GM12878 (cell line): ENCODE measurements around the gene PSMB8. TPM values are rescaled to one million over a fixed set of nuclear protein-coding genes. Genes with fewer than 3 reads are reported as not detected.

Experiments used
- ATAC-seq: fragments of 200-7000 bp; cut with Tn5 transposase; 3 replicates; pipeline ENCODE4 v1.9.1; 2020; ENCODE audit warnings: mild to moderate bottlenecking, moderate library complexity
- BruUV-seq: library from RNA; stranded (reverse); fragments of 400-500 nt; replicated peaks from 2 replicates; lab custom pipeline; 2021; lab: Mats Ljungman, UMichigan
- CTCF ChIA-PET: fragments of 300-600 bp; sonication (Branson Sonifier 250); formaldehyde crosslinking; extraction: SDS; loops from one replicate; lab custom pipeline; 2021; ENCODE audit warnings: inconsistent platforms; lab: Yijun Ruan, JAX
- POLR2A ChIA-PET: fragments of 350-600 bp; formaldehyde crosslinking; extraction: SDS; loops from one replicate; lab custom pipeline; 2021; ENCODE audit warnings: inconsistent platforms; lab: Charles Lee
- RAD21 ChIA-PET: fragments of 300-600 bp; sonication (Branson Sonifier 250); formaldehyde crosslinking; loops from one replicate; lab custom pipeline; 2023; ENCODE audit warnings: antibody characterized with exemption; ENCODE audit not compliant: unreplicated experiment; lab: Charles Lee
- SMC1A ChIA-PET: fragments of 300-600 bp; sonication (Branson Sonifier 250); formaldehyde crosslinking; loops from one replicate; lab custom pipeline; 2023; ENCODE audit not compliant: unreplicated experiment, uncharacterized antibody; lab: Charles Lee
- DNase-seq: peaks from one replicate; pipeline ENCODE4 v3.0.0-alpha.2; 2011; ENCODE audit warnings: low read depth, low spot score
- FAIRE-seq: peaks from 3 replicates; lab custom pipeline; 2011; peaks lifted over from hg19 to GRCh38; lab: Jason Lieb, UNC
- H2AFZ ChIP-seq: 2 replicates; pipeline ENCODE4 v1.6.0; 2011; ENCODE audit warnings: low read depth, low read length, control low read depth; ENCODE audit not compliant: control insufficient read depth
- H3K27ac ChIP-seq: 2 replicates; pipeline ENCODE4 v1.5.1; 2011; ENCODE audit warnings: control low read depth; ENCODE audit not compliant: control insufficient read depth, insufficient read depth
- H3K27me3 ChIP-seq, 2 experiments: replicated peaks in 1 of 2; 2 replicates each; pipeline versions ENCODE4 v1.6.0 to v1.6.1; 2011; ENCODE audit warnings: low read length in 1 of 2; ENCODE audit not compliant: control insufficient read depth in 2 of 2, insufficient read depth in 2 of 2
- H3K36me3 ChIP-seq, 2 experiments: 2 replicates each; pipeline ENCODE4 v1.5.1; 2011; ENCODE audit warnings: low read length in 1 of 2; ENCODE audit not compliant: control insufficient read depth in 2 of 2, insufficient read depth in 2 of 2
- H3K4me1 ChIP-seq: 2 replicates; pipeline ENCODE4 v1.6.1; 2011; ENCODE audit warnings: mild to moderate bottlenecking, low read length, moderate library complexity, mixed read lengths; ENCODE audit not compliant: control insufficient read depth, insufficient read depth
- H3K4me2 ChIP-seq: 2 replicates; pipeline ENCODE4 v1.6.0; 2011; ENCODE audit warnings: control low read depth; ENCODE audit not compliant: control insufficient read depth, insufficient read depth
- H3K4me3 ChIP-seq: fragments of 200-600 bp; sonication (generic); 2 replicates; pipeline ENCODE4 v1.5.1; 2016
- H3K79me2 ChIP-seq: 2 replicates; pipeline ENCODE4 v1.6.0; 2011; ENCODE audit warnings: low read length; ENCODE audit not compliant: control insufficient read depth, insufficient read depth
- H3K9ac ChIP-seq: 2 replicates; pipeline ENCODE4 v1.8.0; 2011; ENCODE audit warnings: low read length, control low read depth, mixed read lengths; ENCODE audit not compliant: control insufficient read depth, insufficient read depth
- H3K9me3 ChIP-seq: replicated peaks from 3 replicates; pipeline ENCODE4 v1.5.1; 2011; ENCODE audit warnings: mild to moderate bottlenecking, low read length; ENCODE audit not compliant: control insufficient read depth, insufficient read depth
- H4K20me1 ChIP-seq: 2 replicates; pipeline ENCODE4 v1.6.0; 2011; ENCODE audit not compliant: control insufficient read depth, insufficient read depth
- CEBPB ChIP-seq, 2 experiments: fragments of 150-350 bp in 1 of 2; IDR thresholded peaks; 2 replicates each; pipeline ENCODE4 v1.6.1; 2012 to 2014; ENCODE audit warnings: low read depth in 2 of 2, low read length in 2 of 2, borderline replicate concordance in 1 of 2, inconsistent platforms in 1 of 2
- E4F1 ChIP-seq: fragments of 450-650 bp; IDR thresholded peaks from 2 replicates; pipeline ENCODE4 v1.6.1; 2018; ENCODE audit warnings: borderline replicate concordance, mild to moderate bottlenecking; ENCODE audit not compliant: partially characterized antibody
- ESRRA ChIP-seq: IDR thresholded peaks from 2 replicates; pipeline ENCODE4 v1.6.1; 2012; ENCODE audit warnings: mild to moderate bottlenecking, low read length, improper control_type of control experiment
- FOXK2 ChIP-seq: fragments of 450-650 bp; IDR thresholded peaks from 2 replicates; pipeline ENCODE4 v1.6.1; 2017; ENCODE audit warnings: mild to moderate bottlenecking, moderate library complexity
- HDAC6 ChIP-seq: fragments of 200-600 bp; sonication (generic); IDR thresholded peaks from one replicate; pipeline ENCODE4 v1.8.0; 2017; ENCODE audit warnings: antibody characterized with exemption; ENCODE audit not compliant: unreplicated experiment
- KAT2A ChIP-seq: conservative IDR thresholded peaks from 2 replicates; pipeline ENCODE4 v1.6.1; 2011; ENCODE audit warnings: low read depth, low read length; ENCODE audit not compliant: control insufficient read depth
- NFXL1 ChIP-seq: fragments of 450-650 bp; IDR thresholded peaks from 2 replicates; pipeline ENCODE4 v1.6.1; 2017; ENCODE audit warnings: antibody characterized with exemption, mild to moderate bottlenecking, borderline replicate concordance
- PBX3 ChIP-seq: IDR thresholded peaks from 2 replicates; pipeline ENCODE4 v1.6.1; 2011; ENCODE audit warnings: mild to moderate bottlenecking, low read depth, low read length, moderate library complexity; ENCODE audit not compliant: insufficient replicate concordance
- POLR2AphosphoS2 ChIP-seq: IDR thresholded peaks from 2 replicates; pipeline ENCODE4 v1.6.1; 2011; ENCODE audit warnings: low read depth, mild to moderate bottlenecking, low read length, improper control_type of control experiment, moderate library complexity
- TCF3 ChIP-seq: IDR thresholded peaks from 2 replicates; pipeline ENCODE4 v1.6.1; 2012; ENCODE audit warnings: low read depth, mild to moderate bottlenecking, low read length, borderline replicate concordance; ENCODE audit not compliant: insufficient read depth
- YY1 ChIP-seq: IDR thresholded peaks from 2 replicates; pipeline ENCODE4 v1.6.1; 2011; ENCODE audit warnings: low read depth, mild to moderate bottlenecking, low read length
- ZBTB11 ChIP-seq: fragments of 450-650 bp; formaldehyde crosslinking; IDR thresholded peaks from 2 replicates; pipeline ENCODE4 v1.5.0; 2022; ENCODE audit warnings: mild to moderate bottlenecking, missing genetic modification characterization
- ZZZ3 ChIP-seq: IDR thresholded peaks from 2 replicates; pipeline ENCODE4 v1.6.1; 2011; ENCODE audit warnings: low read depth; ENCODE audit not compliant: control insufficient read depth, insufficient read length
- WGBS: methylation state at CpG from one replicate; pipeline ENCODE4 v1.1.6; 2016; ENCODE audit warnings: low lambda C conversion rate; ENCODE audit not compliant: insufficient replicate concordance, insufficient coverage; ENCODE audit errors: missing lambda C conversion rate; 5-methylcytosine and 5-hydroxymethylcytosine counted together
- in situ Hi-C: fragments of 300-500 bp; cut with MboI; formaldehyde crosslinking; loops from 9 replicates; pipeline ENCODE4 v1.14.3; 2018; ENCODE audit warnings: mixed read lengths
- intact Hi-C: fragments of 100-400 bp; cut with micrococcal nuclease; formaldehyde crosslinking; loops from one replicate; pipeline ENCODE4 v1.14.2; 2022; ENCODE audit not compliant: unreplicated experiment
- polyA plus RNA-seq, 11 experiments: library from polyadenylated mRNA; depleted of rRNA in 4 of 11; unstranded in 6 of 11; stranded (reverse) in 5 of 11; fragments of >200 nt; fragmentation: Nextera tagmentation in 4 of 11; fragmentation: Illumina TruSeq in 1 of 11; extraction: Ambion mirVana in 4 of 11; extraction: Trizol in 1 of 11; gene quantifications; 1 replicate in 1 of 11; 2 replicates in 10 of 11; pipeline versions ENCODE4 v1.2.1 to v1.2.3, GENCODE V29; 2011 to 2016; ENCODE audit warnings: inconsistent platforms in 2 of 11, missing spikeins in 2 of 11, low read depth in 1 of 11
- total RNA-seq, 4 experiments: library from RNA; depleted of rRNA in 3 of 4; stranded (reverse); fragments of >200 nt in 3 of 4; fragmentation: Illumina TruSeq in 1 of 4; extraction: Trizol in 1 of 4; gene quantifications; 2 replicates each; pipeline versions ENCODE4 v1.2.1 to v1.2.3, GENCODE V29; 2013 to 2021

Gene PSMB8
- total and polyA plus RNA-seq, 10 of the 15 experiments (the other 5 are each of a cell fraction or from before 2014, with no cell fraction given) = 304 to 557 (median 379) TPM

GRCh38 chr6:32840604-32841246 lies 3.1 kb downstream of the PSMB8 start:
- ChIA-PET RAD21 (interaction anchor here (2.9 to 10.5 kb wide), 3 partner anchors 16 to 144 kb away, joined by 25 to 269 read pairs (median 236); partner anchors contain the start of genes PSMB9 and TAP1), CTCF (interaction anchor here (0.7 to 10.7 kb wide), 8 partner anchors 10 to 144 kb away, joined by 3 to 311 read pairs (median 8); partner anchors contain the start of genes HLA-DMB, PSMB9 and TAP1), POLR2A (interaction anchor here (1.7 to 10.5 kb wide), 5 partner anchors 16 to 131 kb away, joined by 5 to 357 read pairs (median 15); partner anchors contain the start of genes PSMB9 and TAP1), SMC1A (interaction anchor here (1.4 to 6.8 kb wide), 8 partner anchors 15 to 401 kb away, joined by 3 to 226 read pairs (median 16); partner anchors contain the start of genes HLA-DMA, HLA-DRA, PSMB9 and TAP1)
- no peaks in the 10 kb centered on the region for H3K27me3 ChIP-seq
- H3K9ac ChIP-seq = peak overlapping the region; percentile 17; the same call in 1 of the 2 replicates
- peak overlapping the region; percentile 96 for H3K4me3 ChIP-seq
- intact Hi-C loops = loop anchor here (5.0 kb wide), 1 partner anchor 132 kb away; no protein-coding TSS in a partner anchor
- H3K4me2 ChIP-seq = peak overlapping the region; percentile 99
- H3K36me3 ChIP-seq = peaks cover 2 to 29% of the 10 kb centered on the region in 2 experiments; a peak in 3 of 4 replicates
- ATAC-seq = peak; percentile 0
- in situ Hi-C loops = no loop called here
- H3K79me2 ChIP-seq = peaks cover 71% of the 10 kb centered on the region
- H3K9me3 ChIP-seq = no peaks in the 10 kb centered on the region
- peak overlapping the region; percentile 68 for H3K27ac ChIP-seq
- peak; percentile 88 for FAIRE-seq
- BruUV-seq = no TSS peak
- no peak overlapping the region for H2AFZ ChIP-seq
- peaks cover 54% of the 10 kb centered on the region for H3K4me1 ChIP-seq
- no peak for DNase-seq
- under 1% methylated on average over 9 of the region's 9 CpGs for whole genome bisulfite sequencing
- no peaks in the 10 kb centered on the region for H4K20me1 ChIP-seq
- TF ChIP-seq POLR2AphosphoS2 (no peak), HDAC6 (no peak), ZZZ3 (no peak), YY1 (no peak), ESRRA (no peak), NFXL1 (no peak), PBX3 (no peak), KAT2A (no peak), E4F1 (no peak), FOXK2 (no peak), TCF3 (no peak), ZBTB11 (CRISPR knock-in tag) (no peak), CEBPB (IDR thresholded peaks at IDR 0.05; ENCODE audit: borderline replicate concordance in 1 of 2, low read depth in 2 of 2, low read length in 2 of 2) (no peak)
